SKM-1 (cell line): Measurements from ENCODE around the gene AHNAK2.

Experiments
- DNase-seq: peaks from one replicate; lab custom pipeline; 2025; ENCODE audit not compliant: unreplicated experiment; lab: John Stamatoyannopoulos, UW

Gene AHNAK2

DNA sequence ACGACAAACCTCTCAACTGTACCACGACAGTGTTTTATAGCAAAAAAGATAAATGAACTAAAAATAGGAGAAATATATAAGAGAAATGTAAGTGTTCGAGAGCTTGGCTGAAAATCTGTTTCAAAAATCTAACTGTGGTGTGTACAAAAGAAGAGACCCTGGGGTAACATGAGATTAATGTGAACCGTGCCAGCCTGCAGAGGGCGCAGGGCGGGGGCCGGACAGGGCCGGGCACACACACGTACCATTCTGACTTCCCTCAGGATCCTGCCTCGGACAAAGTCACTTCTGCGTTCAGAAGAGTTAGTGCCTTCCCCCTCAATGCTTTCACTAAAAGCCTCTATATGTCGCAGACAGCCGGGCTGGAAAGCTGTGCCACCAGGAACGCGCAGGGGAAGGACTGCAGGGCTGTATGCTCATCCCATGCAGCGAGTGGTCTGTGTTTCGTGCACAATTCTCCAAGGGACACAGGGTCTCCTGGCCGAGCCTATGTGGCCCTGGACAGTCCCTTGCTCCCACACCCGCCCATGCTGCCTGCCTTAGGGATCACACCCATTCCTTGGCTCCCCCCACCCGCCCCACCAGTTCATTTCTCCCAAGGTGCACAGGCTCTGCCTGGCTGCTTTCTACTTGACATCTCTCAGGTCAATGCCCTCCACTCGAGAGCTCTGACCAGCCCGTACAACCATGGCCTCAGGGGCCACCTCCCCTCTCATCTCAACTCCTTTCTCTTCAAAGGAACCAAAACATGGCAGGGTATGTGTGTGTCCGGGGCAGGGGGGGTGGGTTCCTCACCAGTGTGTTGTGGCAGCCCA, 34.2 kb upstream of the AHNAK2 start:
- DNase-seq: no peak

DNA sequence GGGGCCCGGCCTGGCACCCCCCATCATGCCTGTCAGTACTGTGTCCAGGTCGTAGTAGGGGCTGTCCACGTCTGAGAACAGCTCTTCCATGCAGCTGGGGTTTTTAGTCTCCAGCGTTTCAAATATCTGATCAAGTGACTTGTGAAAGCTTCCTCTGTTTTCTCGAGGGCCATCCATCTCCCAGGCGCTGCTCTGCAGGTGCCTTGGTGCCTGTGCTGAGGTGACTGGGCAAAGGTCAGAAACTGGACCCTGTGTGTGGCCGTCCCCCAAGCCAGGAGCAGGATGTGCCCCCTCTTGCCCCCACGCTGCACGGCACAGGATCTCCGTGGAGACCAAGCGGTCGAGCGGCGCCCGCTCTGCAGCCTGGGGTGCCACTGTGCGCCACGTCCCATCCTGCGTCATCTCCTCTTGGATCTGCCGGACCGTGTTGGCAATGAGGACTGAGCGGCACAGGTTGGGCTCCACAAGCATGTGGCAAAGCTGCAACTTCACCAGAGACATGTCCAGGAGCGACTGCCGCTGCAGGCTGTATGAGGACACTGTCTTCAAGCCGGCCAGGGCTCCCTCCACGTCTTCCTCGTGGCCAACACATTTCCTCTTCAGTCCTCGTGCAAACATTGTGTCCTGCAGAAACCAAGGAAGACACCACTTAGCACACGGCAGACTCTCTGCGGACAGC, 33.3 kb upstream of the AHNAK2 start:
- no peak for DNase-seq

DNA sequence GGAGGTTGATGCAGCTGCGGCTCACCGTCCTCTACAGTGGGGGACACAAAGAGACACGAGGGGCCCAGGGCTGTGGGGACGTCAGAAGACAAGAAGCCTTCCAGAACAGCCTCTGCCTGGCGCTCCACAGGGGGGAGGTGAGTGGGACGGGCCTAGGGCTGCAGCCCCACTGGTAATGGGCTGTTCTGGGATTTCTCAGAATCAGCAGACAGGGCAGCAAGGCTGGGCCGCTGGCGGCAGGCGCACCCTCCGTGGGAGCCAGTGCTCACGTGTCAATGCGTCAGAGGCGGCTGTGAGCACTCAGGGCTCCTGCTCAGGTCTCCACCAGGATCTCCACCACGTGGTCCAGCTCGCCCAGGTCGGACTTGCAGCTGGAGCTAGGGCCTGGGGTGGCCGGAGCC, 32.7 kb upstream of the AHNAK2 start:
- no peak for DNase-seq

DNA sequence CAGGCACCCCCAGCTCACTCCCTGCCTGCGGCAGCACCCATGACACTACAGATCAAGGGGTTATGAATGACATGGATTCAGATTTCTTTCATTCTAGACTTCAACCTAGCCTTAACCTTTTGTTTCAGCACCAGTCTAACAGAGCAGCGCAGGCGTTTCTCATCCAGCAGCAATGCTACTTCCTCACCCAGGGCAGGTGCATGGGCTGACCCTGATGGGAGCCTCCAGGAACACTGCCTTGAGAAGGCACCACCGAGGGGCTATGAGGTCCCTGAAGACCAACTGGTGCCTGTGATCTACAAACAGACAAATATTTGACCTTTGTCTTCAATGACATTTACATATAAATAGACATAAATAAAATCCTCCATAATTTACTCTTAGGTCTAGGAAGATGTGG, 31.9 kb upstream of the AHNAK2 start:
- DNase-seq: no peak

DNA sequence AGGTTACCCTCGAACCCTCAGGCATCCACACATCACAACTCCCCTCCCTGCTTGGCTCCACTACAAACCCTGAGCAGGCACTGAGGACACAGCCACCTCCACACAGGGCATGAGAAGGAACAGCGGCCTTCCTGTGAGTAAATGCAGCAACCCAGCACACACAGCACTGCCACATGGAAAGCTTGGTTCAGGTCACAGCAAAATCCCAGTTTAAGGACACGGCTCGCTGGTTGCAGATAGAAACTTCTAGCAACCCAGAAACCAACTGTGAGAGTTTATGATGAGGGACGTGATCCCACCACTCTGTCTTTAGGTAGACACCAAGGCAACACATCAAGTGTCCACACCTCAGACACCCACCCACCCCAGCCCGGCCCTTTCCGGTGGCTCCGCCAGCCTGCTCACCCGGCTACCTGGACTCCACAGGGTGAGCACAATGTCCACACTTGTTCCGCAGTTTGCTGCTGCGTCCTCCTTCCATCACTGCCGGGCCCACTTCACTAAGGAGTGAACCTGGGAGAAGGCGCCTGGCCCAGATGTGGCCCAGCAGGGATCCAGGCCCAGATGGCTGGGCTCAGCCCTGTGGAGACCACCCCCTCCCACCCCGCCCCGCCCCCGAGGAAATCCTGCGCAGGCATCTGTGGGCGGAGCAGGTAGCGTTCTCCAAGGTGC, 29.6 kb upstream of the AHNAK2 start:
- no peak for DNase-seq

DNA sequence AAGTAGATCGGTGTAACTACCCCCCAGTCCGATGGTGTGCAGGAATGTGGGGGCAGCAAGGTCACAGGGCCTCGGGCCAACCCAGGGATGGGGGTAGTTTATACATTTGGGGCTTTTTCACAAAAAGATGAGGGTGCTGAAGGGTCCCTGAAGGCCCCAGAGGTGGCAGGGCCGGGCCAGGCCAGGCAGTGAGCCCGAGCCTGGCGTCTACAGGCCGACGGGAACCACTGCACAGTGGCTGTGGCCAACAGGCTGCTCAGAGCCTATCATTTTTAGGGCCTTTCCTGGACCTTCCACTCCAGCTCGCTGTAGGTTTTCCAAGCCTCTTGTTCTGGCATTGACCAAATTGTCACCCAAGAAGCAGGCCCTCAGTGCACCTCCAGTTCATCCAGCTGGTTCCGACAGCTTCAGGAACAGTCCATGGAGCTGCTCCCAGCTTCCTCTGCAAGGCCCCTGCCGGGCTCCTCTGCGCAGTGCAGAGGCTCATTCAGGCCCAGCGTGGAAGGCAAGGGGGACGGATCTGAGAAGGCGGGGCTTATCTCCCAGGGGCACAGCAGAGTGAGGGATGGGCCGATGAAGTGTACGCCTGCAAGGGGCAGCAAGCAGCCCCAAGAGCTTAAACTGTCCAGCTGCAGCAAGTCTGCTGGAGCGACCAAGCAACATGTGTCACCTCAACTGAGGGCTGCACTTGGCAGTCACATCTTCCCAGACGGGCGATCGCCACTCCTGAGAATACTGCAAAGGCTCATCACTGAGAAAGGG, 28.8 kb upstream of the AHNAK2 start:
- no peak for DNase-seq

DNA sequence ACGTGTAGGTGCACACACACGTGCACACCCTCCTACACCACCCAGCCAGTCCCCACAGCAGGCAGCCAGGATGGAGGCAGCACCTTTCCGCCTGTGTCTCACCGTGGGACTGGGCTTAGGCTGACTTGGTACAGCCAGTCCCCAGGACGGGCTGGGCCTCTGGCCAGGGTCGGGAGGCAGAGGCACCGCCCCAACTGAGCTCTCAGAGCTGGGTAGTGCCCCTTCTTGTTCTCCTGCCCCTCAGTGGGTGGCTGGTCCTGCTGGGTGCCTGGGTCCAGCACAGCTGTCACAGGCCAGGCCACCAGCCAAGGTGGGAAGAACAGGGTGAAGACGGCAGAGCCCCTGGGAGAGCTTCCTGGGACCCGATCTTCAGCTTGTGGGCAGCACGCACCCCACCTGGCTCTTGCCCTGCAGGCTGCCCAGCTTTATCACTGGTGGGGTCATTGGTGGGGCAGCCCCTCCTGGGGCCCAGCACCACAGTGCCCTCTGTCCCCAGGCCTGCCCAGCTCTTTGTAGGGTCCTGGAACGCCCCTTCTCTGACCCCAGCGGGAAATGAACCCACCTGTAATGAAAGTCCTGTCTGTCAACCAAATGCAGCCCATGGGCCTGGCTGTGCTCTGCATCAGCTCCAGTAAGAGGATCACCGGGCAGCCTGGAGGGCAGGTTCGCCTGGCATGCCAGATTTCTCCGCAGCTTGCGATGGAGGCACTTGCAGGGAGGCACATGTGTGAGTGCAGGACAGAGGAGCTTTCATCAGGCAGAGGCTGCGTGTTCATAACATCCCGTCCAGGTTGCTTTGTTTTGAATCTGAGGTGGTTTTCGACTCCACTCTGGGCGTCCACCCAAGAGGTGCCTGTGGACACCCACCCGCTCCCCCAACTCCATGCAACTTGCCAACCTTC, 28.0 kb upstream of the AHNAK2 start:
- DNase-seq: no peak

DNA sequence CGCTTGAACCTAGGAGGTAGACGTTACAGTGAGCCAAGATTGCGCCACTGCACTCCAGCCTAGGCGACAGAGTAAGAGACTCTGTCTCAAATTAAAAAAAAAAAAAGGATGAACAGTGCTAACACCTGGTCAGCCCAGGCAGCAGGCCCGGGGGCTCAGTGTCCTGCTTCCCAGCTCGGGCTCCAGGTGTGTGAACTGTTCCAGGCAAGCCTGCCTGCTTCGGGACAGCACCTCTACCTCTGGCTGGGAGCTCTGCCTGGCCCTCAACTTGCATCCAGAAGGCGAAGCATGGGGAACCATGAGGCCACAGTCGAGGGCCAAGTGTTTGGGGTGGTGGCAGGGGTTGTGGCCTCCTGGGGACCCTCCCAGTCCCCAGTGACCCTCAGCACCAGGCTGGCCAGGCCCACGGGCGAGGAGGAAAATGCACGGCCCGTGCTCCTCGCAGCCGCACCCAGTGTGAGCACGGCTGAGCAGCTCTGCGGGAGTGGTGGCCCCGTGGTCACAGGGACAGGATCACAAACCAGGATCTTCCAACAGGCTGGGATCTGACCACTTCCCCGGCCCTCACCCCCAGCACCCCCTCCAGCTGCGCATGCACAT, 27.3 kb upstream of the AHNAK2 start:
- no peak for DNase-seq

DNA sequence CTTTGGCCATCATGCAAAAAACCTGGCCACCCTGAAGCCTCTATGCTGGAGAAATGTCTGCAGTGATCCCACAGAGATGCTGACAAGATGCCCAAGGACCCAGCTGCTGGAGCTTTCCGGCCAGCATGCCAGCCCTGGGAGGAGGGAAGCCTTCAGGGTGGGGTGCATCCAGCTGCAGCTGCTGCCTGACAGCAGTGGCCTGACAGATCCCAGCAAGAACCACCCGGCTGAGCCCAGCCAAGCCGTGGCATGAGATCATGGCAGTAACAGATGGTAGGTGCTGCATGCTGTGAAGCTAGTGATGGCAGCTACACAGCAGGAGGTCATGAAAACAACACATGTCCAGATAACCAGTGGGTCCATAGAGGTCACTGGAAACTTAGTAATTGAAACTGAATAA, 21.2 kb upstream of the AHNAK2 start:
- DNase-seq: no peak

DNA sequence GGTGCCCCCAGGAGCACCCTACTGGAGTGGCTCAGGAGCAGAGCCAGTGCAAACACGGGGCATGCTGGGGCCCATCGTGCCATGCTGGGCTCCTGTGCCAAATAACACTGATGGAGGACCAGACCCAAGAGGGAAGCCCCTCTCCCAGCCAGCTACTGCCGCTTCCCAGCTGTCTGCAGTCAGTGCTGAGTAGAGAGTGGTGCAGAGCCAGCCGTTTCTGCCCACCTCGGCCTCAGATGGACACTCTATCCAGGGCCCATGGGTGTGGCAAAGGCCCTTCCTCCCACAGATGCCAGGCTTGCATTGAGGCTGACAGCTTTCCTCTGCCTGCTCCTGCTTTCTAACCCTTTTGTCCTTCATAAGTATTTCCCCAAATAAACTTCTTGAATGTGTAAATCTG, 20.6 kb upstream of the AHNAK2 start:
- DNase-seq: no peak

DNA sequence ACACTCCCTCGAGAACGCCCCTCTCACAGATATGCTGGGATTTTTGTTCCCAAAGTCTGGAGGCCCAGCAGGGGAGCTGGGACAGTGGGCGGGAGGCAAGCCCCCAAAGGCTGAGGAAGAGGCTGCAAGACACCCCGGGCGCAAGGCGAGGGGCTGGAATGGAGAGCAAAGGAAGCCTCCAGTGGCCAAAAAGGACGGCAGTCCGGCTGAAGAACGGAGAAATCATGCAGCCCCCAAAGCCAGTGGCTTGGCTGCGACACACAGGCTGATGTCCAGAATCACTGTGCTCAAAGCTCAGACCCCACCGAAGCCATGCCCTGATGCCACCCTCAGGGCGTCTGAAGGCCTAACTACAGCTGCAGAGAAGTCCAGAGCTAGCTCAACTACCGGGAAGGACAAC, 18.3 kb upstream of the AHNAK2 start:
- no peak for DNase-seq

DNA sequence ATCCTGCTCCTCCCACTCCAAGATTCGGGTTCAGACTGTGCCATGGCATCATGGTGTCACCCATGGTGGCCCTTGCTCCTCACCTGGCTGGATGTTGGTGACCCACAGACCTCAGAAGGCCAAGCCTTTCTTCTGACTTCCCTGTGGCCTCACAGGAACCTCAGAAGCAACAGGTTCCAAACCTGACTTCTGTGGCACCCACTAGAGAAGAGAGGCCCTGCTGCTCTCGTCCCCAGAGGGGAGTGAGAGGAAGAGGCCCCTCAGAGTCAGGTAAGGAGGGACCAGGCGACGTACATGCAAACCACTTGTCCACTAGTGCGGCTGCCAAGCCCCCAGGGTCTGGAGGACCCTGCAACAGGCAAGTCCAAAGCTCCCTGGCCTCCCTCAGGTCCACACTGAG, 17.9 kb upstream of the AHNAK2 start:
- DNase-seq: no peak

DNA sequence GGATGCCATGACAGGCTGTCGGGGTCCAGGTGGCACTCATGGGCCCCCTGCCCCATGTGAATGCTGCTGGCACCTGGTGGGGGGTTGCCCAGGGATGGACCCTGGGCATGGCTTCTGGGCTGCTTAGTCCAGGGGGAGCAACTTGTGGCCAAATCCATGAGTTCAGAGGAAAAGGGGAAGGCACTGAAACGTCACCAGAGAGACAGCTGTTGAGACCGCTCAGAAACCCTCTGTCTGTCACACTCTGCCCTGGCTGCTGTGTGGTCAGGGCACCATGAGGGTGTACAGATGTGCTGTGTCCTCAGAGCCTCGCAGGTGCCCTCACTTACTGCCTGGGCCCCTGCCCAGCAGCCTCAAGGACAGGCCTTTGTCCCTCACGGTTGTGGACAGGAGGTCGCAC, 16.8 kb upstream of the AHNAK2 start:
- no peak for DNase-seq

DNA sequence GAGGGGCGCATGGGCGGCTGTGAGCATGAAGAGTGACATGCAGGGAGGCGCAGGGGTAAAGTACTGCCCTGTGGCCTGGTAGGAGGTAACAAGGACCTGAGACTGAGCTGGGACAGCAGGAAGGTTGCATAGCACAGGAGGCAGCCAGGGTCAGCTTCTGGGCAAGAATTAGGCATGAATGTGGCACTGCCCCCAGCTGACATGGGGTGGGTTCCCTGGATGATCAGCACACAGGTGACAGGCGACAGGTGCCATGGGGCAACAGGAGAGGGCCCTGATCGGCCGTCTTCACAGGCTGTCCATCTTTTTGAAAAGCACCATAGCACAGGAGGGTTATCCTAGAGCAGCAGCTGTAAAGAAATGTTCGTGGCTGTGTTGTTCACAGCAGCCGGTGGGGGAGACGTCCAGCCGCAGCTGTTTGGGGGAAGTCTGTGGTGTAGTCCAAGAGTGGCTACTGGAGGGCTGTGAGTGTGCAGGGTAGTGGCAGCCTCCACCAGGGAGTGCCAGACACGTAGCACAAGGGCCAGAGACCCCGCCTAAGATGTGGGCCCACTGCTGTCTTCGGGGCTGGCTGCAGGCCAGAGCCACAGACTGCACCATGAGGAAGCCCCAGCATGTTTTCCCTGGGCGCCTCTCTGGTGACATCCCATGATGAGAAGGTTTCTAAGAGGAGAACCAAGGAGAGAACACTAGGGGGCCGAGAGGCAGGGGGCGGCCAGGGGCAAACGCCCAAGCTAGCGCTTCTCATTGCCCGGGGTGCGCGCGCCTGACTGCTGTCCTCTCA, 15.8 kb upstream of the AHNAK2 start:
- DNase-seq: no peak

DNA sequence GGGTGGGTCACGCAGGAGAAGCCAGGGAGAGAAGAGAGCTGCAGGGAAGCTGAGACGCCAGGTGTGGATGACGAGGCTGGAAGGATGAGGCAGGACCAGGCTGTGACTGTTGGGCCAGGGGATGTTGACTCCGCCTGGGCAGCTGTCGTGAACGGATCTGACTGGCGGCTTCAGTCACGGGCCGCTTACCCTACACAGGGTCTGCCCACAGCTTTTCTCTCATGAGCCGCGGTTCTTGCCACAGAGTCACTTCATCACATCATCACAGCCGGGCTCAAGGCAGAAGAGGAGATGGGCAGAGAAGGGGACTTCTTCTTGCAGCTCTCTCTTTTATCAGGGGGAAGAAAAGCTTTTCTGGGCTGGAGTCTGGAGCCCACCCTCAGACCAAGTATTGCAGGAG, 15.1 kb upstream of the AHNAK2 start:
- no peak for DNase-seq

DNA sequence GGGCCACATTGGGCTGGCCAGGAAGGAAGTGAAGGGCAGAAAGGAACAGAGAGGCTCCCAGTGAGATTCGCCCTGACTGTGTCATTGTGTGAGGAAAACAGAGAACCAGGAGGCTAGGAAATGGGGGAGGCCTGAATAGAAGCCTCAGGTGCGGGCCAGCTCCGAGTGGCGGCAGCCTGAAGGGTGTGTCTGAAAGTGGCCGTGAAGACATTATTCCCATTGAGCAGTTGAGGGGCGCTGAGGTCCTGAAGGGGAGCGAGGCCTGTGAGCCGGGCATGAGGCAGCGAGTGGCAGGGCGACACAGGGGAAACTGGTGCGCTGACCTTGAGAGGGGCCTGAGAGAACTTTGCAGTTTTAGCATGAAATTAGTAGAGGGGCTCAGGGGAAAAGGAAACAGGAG, 14.3 kb upstream of the AHNAK2 start:
- no peak for DNase-seq

DNA sequence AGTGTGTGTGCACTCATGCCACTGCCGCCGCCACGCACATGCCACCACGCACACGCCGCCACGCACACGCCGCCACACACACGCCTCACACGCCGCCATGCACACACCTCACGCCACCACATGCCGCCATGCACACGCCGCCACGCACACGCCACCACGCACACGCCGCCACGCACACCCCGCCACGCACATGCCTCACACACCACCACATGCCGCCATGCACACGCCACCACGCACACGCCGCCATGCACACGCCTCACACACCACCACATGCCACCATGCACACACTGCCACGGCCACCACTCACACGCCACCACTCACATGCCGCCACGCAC, 13.7 kb upstream of the AHNAK2 start:
- DNase-seq: no peak

DNA sequence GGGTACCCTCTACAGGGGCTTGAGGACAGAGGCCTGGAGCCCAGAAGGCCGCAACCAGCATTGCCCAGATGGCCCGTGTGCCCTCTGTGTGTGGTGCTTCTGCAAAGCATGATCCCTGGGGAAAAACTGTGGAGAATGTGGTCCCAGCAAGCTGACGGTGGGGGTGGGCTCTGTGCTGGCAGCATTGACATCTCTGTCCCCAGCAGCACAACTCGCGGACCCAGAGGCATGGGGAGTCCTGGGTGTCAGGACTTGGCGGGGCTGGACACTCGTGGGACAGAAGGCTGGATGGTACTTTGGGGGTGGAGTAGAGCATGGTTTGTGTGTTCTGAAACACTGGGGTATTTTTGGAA, 11.8 kb upstream of the AHNAK2 start:
- DNase-seq: no peak

DNA sequence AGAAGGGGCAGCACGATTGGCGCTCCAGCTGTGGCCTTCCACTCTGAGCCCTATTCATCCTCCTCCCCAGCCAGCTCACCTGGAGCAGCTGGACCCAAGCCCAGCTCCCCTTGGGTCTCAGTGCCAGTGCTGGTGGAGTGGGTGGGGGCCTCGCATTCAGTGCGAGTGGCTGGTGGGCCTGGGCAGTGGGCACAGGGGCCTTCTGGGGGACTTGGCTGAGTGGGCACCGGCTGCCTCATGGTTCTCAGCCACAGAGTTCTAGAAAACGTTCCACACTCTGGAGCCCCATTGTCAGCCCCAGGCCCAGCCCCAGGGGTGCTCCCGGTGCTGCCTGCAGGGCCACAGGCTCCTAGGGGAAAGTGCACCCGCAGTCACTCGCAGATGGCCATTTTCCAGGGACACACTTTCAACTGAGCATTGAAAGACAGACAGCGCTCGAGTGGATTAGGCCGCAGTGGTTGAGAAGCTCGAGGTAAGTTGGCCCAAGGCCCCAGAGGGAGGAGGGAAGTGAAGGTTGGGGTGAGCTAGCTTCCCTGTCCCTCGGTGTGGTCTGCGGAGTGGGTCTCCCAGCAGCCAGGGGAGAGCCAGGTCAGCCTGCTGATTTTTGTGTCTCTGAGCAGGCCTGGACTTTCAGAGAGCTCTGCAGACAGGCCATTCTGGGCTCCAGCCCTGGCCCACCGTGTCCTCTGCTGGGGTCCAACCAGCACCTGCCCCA, 11.2 kb upstream of the AHNAK2 start:
- no peak for DNase-seq
